ENCODE measurements around the gene SPEF2.

Gene SPEF2, protein sequence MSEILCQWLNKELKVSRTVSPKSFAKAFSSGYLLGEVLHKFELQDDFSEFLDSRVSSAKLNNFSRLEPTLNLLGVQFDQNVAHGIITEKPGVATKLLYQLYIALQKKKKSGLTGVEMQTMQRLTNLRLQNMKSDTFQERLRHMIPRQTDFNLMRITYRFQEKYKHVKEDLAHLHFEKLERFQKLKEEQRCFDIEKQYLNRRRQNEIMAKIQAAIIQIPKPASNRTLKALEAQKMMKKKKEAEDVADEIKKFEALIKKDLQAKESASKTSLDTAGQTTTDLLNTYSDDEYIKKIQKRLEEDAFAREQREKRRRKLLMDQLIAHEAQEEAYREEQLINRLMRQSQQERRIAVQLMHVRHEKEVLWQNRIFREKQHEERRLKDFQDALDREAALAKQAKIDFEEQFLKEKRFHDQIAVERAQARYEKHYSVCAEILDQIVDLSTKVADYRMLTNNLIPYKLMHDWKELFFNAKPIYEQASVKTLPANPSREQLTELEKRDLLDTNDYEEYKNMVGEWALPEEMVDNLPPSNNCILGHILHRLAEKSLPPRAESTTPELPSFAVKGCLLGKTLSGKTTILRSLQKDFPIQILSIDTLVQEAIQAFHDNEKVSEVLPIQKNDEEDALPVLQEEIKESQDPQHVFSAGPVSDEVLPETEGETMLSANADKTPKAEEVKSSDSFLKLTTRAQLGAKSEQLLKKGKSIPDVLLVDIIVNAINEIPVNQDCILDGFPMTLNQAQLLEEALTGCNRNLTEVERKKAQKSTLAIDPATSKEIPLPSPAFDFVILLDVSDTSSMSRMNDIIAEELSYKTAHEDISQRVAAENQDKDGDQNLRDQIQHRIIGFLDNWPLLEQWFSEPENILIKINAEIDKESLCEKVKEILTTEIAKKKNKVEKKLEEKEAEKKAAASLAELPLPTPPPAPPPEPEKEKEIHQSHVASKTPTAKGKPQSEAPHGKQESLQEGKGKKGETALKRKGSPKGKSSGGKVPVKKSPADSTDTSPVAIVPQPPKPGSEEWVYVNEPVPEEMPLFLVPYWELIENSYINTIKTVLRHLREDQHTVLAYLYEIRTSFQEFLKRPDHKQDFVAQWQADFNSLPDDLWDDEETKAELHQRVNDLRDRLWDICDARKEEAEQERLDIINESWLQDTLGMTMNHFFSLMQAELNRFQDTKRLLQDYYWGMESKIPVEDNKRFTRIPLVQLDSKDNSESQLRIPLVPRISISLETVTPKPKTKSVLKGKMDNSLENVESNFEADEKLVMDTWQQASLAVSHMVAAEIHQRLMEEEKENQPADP (N-terminal part only)

DNA sequence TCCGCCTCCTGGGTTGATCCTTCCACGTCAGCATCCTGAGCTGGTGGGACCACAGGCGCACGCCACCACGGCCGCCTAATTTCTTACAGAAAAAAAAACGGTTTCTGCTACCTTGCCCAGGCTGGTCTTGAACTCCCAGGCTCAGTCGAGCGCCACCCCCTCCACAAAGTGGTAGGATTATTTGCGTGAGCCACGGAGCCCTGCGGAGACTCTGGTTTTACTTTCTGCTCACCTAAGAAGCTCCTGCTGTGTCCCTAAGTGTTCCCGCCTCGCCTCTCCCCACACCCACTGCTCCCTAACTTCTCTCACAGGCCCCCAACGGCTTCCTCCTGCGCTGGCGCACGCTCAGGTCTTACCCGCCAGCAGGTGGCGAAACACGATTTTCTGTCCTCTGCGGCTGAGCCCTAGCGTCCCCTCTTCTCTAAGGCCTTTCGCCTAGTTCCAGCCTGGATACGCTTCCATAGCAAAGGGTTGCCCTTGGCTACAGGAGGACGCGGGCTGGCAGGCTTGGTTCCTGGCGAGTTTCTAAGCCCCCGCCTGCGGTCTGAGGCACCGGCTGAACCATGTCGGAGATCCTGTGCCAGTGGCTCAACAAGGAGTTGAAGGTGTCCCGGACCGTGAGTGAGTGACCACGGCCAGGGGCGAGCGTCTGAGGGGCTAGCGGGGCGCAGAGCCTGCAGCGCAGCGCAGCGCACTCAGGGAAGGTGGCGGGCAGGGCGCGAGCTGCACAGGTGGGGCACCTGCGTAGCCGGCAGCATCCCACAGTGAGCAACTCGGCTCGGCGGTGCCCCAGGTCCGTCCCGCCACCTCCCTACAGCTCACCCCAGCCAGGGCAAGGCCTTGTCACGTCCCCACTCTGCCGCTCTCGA is at the start of gene SPEF2:
TSS of gene SPEF2 (plus strand) at position 429 of the 869 bp plus-strand sequence. CDS start at position 564, 135 bp downstream.
- no peak for DNase-seq

DNA sequence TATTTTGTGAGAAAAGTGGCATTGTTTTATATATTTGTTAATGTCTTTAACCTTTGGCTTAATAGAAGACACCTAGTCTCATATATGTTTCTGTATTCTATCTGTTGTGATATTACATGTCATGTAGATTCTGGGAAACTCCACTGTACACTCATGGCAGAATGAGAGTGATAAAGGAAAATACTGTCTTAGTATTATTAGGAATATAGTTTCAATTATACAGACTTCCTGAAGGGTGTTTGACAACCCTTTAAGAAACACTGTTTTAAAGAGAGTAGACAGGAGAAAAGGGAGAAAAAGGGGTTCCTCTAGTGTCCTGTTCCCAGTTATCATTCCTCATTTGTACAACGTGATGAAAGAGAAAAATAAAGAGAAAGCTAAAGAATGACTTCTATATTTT is 42.1 kb upstream of the SPEF2 start:
- no peak for DNase-seq

GRCh38 chr5:35587419-35587818 is 30.2 kb upstream of the SPEF2 start:
- DNase-seq: no peak

- no peak for DNase-seq
These were observed 24.3 kb upstream of the SPEF2 start for GRCh38 chr5:35593338-35593737.

GRCh38 chr5:35598707-35599370 is 18.8 kb upstream of the SPEF2 start:
- DNase-seq: no peak

DNA sequence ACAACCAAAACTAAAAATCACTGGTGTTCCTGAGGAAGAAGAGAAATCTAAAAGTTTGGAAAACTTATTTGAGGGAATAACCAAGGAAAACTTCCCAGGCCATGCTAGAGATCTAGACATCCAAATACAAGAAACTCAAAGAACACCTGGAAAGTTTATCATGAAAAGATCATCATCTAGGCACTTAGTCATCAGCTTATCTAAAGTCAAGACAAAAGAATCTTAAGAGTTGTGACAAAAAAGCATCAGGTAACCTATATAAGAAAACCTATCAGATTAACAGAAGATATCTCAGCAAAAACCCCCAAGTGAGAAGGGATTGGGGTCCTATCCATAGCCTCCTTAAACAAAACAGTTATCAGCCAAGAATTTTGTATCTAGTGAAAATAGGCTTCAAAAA is 17.1 kb upstream of the SPEF2 start:
- DNase-seq: no peak

DNA sequence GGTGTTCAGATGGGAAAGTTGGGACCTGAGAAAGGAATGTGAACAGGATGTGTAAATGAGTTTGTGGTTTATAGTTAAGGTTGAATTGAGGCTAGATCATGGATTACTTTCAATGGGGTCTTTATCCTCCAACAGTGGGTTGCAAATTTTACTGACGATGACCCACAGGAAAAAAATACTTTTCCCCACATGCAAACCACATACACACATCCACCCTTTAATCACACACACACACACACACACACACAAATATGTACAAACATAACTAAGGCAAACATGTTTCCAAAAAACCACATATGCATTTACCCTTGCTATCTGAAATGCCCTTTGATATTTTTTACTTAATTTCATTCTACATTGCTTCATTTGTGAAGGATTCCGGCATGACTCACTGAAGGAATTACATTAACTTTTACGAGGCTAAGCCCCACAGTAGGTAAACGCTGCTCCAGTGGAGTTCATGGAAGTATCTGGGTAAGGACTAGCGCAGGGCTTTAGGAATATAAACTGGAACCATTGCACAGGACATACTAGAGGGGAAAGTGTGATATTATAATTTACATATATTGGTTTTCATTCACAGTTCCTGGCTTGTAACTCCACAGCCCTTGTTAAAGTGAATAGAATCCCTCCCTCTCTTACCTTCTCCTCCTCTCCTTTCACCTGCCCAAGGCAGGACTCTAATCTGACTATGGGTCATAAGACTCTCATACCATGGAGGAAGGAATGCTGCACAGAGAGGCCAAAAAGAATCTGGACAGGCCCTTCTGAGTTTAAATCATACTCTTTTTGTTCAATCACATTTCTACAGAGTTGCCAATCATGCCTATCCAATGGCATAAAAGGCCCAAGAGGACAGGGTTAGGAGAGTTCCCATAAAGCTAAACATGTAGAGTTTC is 8.5 kb upstream of the SPEF2 start:
- DNase-seq: no peak

DNA sequence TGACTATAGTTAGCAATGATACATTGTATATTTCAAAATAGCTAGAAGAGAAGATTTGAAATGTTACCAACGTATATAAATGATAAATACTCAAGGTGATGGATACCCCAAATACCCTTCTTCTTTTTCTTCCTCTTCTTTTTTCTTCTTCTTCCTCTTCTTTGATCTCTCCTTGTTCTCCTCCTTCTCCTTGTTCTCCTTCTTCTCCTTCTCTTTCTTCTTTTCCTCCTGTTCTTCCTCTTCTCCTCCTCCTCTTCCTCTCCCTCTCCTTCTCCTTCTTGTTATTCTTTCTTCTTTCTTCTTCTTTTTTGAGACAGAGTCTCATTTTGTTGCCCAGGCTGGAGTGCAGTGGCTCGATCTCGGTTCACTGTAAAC is 616 bp upstream of the SPEF2 start:
- DNase-seq: no peak

DNA sequence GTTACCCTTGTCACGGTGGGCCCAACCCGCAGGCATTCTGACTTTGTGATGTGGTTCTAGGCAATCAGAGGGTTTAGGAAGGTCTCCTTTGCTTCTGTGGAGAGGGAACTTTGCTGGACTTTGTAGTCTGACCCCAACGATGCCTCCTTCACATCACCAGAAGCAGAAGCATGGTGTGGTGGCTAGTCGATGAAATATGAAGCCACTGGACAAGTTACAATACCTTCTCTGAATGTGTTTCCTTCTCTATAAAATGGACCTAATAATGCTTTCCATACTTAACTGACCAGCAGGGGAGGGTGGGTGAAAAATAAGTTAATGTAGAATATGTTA is 607 bp downstream of the SPEF2 start:
- DNase-seq: no peak

- DNase-seq: no peak
These were observed 1.1 kb downstream of the SPEF2 start for GRCh38 chr5:35618781-35619180.

- no peak for DNase-seq
These were observed 5.3 kb downstream of the SPEF2 start for GRCh38 chr5:35622974-35623373.

DNA sequence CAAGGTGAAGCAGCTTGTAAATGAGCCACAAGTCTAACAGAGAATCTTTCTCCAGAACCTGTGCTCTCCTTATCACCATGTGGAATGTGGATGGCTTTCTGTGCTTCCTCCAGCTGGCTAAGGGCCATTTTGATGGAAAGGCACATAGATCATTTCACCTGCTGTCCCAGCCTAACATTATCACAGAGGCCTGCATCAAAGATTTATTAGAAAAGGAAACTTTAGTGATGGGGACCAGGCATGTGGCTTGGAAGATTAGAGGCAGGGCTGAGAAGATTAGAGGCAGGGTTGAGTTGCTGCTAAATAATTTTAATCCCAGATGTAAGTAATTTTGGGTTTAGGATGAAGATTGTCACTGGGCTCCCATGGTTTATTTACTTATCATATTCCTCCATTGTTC is 6.3 kb downstream of the SPEF2 start:
- DNase-seq: no peak

- no peak for DNase-seq
These were observed 8.4 kb downstream of the SPEF2 start for GRCh38 chr5:35626108-35626507.

DNA sequence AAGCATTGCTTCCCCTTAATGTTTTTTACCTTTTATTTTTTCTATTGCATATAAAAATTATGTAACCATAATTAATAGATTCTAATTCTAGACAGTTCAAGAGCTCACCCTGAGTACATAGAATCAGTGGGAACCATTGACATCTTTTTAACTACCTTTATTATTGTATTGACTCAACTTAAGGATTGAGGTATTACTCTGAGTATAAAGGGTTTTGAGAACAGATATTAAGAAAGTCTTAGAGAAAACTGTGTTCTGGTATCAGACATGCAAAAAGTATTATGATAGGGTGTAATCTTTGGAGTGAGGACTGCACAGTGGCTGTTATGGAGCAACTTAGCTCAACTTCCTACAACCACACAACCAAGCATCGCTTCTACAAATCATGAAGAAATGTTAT is 8.9 kb downstream of the SPEF2 start:
- DNase-seq: no peak

- DNase-seq: no peak
These were observed 16.7 kb downstream of the SPEF2 start for GRCh38 chr5:35634326-35634725.

DNA sequence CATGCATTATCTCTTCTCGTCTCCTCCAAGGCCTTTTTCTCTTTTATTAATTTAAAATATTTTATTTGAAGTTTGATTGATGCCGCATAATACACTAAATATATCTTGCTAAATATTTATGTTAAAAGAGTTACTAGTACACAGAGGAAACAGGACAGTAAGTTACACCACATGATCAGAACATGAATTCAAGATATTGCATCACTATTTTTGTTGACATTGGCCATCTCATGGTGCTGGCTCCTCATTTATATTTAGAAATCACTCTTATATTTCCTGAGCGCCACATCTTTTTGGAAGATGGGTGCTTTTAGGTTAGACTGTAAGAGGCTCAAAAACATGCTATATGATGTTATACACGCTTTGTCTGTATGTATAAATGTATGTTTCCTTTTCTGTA is 23.0 kb downstream of the SPEF2 start:
- no peak for DNase-seq

DNA sequence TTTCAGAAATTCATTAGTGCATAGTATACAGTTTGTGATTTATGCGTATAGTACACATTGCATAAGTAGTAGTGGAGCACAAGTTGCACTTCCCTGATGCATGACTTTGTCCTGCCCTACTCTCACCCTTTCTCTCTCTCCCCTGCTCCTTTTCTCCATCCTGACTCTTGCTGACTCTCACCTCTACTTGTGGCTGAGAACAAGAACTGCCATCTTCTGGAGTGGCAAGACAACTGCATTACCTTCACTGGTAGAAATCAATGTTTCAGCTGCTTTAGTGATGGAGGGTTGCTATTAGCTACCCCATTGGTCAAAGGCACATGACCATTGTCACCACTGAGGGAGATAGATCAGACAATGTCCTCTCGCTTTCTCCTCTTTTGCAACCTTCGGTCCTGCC is 26.9 kb downstream of the SPEF2 start:
- DNase-seq: no peak

DNA sequence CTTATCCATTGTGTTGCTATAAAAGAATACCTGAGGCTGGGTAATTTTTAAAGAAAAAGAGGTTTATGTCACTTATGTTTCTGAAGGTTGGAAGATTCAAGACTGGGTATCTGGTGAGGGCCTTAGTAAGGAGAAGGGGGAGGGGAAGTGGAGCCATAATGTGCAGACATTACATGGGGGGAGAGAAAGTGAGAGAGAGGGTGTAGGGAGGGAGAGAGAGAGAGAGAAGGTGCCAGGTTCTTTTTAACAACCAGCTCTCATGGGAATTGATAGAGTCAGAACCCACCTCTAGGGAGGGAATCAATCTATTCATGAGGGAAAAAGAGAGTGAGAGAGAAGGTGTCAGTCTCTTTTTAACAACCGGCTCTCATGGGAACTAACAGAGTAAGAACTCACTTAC is 29.5 kb downstream of the SPEF2 start:
- DNase-seq: no peak

DNA sequence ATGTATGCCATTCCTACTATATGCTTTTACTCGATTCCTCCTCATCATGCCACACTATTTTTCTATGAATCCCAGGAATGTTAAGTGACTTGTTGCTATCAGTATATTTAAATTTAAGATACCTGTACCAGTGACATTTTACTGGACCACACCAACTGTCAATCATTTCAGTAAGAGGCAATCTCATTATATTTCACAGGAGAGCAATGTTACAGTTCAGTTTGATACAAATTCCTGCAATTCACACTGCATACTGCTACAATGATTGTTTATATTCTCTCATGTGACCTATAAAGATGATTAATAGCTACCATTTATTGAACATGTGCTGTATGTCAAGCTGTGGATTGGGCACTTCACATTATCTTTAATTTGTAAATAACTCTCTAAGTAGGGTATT is 30.0 kb downstream of the SPEF2 start:
- no peak for DNase-seq

DNA sequence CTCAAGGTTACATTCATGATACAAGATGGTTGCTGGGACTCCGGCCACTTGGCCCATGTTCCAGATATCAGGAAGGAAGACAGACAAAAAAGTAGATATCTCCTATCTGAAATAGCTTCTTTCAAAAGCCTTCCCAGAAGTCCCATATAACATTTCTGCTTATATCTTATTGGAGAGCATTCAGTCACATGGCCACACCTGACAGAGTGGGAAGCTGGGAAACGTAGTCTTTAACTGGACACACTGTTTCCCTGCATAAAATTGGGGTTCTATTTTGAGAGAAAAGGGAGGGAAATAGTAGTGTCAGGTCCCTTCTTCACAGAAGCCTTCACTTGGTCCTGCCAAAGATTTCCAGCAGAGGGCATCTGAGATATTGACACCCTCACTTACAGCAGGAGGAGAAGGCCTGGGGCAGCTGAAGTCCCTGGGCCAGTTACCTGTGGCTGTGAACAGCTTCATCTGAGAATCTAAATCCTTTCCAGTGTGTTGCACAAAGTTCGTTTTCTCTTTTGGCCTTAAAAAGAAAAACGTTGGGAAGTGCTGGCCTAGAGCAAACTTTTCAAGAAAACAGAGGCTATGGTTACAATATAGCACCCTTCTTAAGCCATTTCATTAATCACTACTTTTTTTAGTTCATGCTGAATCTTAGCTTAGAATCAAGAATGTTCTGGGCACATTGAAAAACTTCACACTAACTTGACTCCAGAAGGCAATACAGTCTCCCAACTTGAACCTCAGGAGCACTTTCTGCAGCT is 33.5 kb downstream of the SPEF2 start:
- DNase-seq: no peak

Data from NCI-H510A (cell line).